GM23248 (cell line): Measurements from ENCODE around the gene SEC23IP. TPM values are rescaled to one million over a fixed set of nuclear protein-coding genes. Genes with fewer than 3 reads are reported as not detected.

ENCODE experiments used
- DNase-seq: peaks from one replicate; pipeline ENCODE4 v3.0.0-alpha.2; 2015
- H2AFZ ChIP-seq: fragments of 200-600 bp; sonication (generic); 2 replicates; pipeline ENCODE4 v1.6.1; 2016; ENCODE audit warnings: antibody characterized with exemption
- H3F3A ChIP-seq: fragments of 200-600 bp; sonication (generic); 2 replicates; pipeline ENCODE4 v1.6.1; 2016; ENCODE audit warnings: mild to moderate bottlenecking, antibody characterized with exemption, mixed run types; ENCODE audit not compliant: insufficient read depth
- H3K27ac ChIP-seq: fragments of 200-600 bp; sonication (generic); 2 replicates; pipeline ENCODE4 v1.5.1; 2016; ENCODE audit warnings: mild to moderate bottlenecking
- H3K27me3 ChIP-seq: fragments of 200-600 bp; sonication (generic); replicated peaks from 2 replicates; pipeline ENCODE4 v1.6.1; 2016; ENCODE audit warnings: mild to moderate bottlenecking; ENCODE audit not compliant: insufficient read depth
- H3K36me3 ChIP-seq: fragments of 200-600 bp; sonication (generic); 2 replicates; pipeline ENCODE4 v1.6.1; 2016; ENCODE audit warnings: low read depth, mild to moderate bottlenecking
- H3K4me1 ChIP-seq: fragments of 200-600 bp; sonication (generic); 2 replicates; pipeline ENCODE4 v1.6.1; 2016; ENCODE audit warnings: mild to moderate bottlenecking; ENCODE audit not compliant: insufficient read depth
- H3K4me2 ChIP-seq: fragments of 200-600 bp; sonication (generic); one replicate; pipeline ENCODE4 v1.6.1; 2016; ENCODE audit warnings: mild to moderate bottlenecking; ENCODE audit not compliant: unreplicated experiment
- H3K4me3 ChIP-seq: fragments of 200-600 bp; sonication (generic); 2 replicates; pipeline ENCODE4 v1.5.1; 2016; ENCODE audit warnings: mild to moderate bottlenecking
- H3K79me2 ChIP-seq: fragments of 200-600 bp; sonication (generic); 2 replicates; pipeline ENCODE4 v1.6.1; 2016; ENCODE audit warnings: mild to moderate bottlenecking; ENCODE audit not compliant: insufficient read depth
- H3K9ac ChIP-seq: fragments of 200-600 bp; sonication (generic); 2 replicates; pipeline ENCODE4 v1.6.1; 2016; ENCODE audit warnings: mild to moderate bottlenecking
- H3K9me2 ChIP-seq: fragments of 200-600 bp; sonication (generic); 2 replicates; pipeline ENCODE4 v1.6.1; 2016; ENCODE audit warnings: mixed run types, mild to moderate bottlenecking, moderate library complexity; ENCODE audit not compliant: insufficient read depth
- H3K9me3 ChIP-seq: fragments of 200-600 bp; sonication (generic); one replicate; pipeline ENCODE4 v1.6.1; 2017; ENCODE audit warnings: low read depth
- H4K20me1 ChIP-seq: fragments of 200-600 bp; sonication (generic); 2 replicates; pipeline ENCODE4 v1.6.0; 2016; ENCODE audit not compliant: insufficient read depth
- EZH2 ChIP-seq: fragments of 200-600 bp; sonication (generic); IDR thresholded peaks from 2 replicates; pipeline ENCODE4 v1.6.1; 2018; ENCODE audit warnings: antibody characterized with exemption, mild to moderate bottlenecking; ENCODE audit not compliant: insufficient read depth, poor library complexity, severe bottlenecking
- EZH2phosphoT487 ChIP-seq: fragments of 200-600 bp; sonication (generic); IDR thresholded peaks from 2 replicates; pipeline ENCODE4 v1.6.1; 2018; ENCODE audit warnings: antibody characterized with exemption, moderate library complexity, mild to moderate bottlenecking, low read depth; ENCODE audit not compliant: insufficient read depth
- WGBS, 2 experiments: methylation state at CpG; one replicate each; pipeline ENCODE4 v1.1.6; 2015 to 2017; ENCODE audit warnings: low lambda C conversion rate in 2 of 2, low coverage in 1 of 2; ENCODE audit errors: missing lambda C conversion rate in 2 of 2; 5-methylcytosine and 5-hydroxymethylcytosine counted together
- in situ Hi-C: fragments of 300-500 bp; cut with MboI; formaldehyde crosslinking; loops from 2 replicates; pipeline ENCODE4 v1.15.0; 2020
- polyA plus RNA-seq: library from polyadenylated mRNA; unstranded; fragments of >200 nt; fragmentation: Nextera tagmentation; extraction: Ambion mirVana; gene quantifications from 2 replicates; pipeline ENCODE4 v1.2.1, GENCODE V29; 2016
- total RNA-seq: library from RNA; depleted of rRNA; stranded (reverse); fragments of >200 nt; shearing (Covaris generic); gene quantifications from 2 replicates; pipeline ENCODE4 v1.2.3, GENCODE V29; 2014

SEC23IP gene
- total and polyA plus RNA-seq, 2 experiments from 2014 or later, result 23.6 to 55.0 TPM

DNA sequence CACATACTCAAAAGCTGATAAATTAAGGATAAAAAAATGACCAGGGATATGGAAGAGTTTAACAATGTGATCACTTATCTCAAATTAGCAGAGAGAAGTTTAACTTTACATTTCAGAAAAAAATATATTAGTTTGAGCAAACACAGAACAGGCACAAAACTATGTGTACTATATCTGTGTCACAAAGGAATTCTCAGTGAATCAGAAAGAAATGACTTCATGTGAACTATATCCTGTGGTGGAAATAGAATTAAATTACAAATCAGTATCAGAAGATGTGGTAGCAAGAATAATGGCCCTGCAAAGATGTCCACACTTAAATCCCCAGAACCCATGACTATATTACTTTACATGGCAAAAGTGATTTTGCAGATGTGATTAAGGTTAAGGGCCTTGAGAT lies 70.3 kb downstream of the SEC23IP start:
- Histone ChIP-seq H3K9me3 (no peaks in the 10 kb centered on the region), H3K9me2 (no peaks in the 10 kb centered on the region), H3K4me2 (no peak overlapping the region), H4K20me1 (no peaks in the 10 kb centered on the region), H3K4me3 (no peak overlapping the region), H3K4me1 (no peaks in the 10 kb centered on the region), H3K27ac (no peak overlapping the region), H3K79me2 (no peaks in the 10 kb centered on the region), H3K27me3 (no peaks in the 10 kb centered on the region), H3K36me3 (no peaks in the 10 kb centered on the region), H3F3A (no peaks in the 10 kb centered on the region), H2AFZ (no peak overlapping the region), H3K9ac (no peak overlapping the region)
- in situ Hi-C loops, result no loop called here
- TF ChIP-seq EZH2phosphoT487 (no peak), EZH2 (no peak)
- DNase-seq, result no peak

DNA sequence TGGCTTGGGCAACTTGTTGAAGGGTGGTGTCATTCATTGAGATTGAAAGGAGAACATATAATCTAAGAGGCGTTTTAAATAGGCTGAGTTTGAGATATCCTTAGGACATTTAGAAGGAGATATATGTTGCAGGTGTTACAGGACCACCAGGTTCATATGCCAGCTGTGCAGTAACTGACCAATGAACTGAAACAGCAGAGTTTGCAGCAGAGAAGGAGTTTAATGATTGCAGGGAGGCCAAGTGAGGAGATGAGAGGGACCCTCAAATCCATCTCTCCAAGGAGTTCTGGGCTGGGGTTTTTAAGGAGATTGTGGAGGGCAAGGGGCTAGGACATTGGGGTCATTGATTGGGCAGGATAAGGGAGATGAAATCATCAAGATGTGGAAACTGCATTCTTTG lies 74.5 kb downstream of the SEC23IP start:
- no peaks in the 10 kb centered on the region for H3K27me3 ChIP-seq
- no peak overlapping the region for H3K27ac ChIP-seq
- 0 to 10% methylated on average over 1 of the region's 1 CpG for WGBS, 2 experiments
- H3F3A ChIP-seq, result no peaks in the 10 kb centered on the region
- H3K4me2 ChIP-seq, result no peak overlapping the region
- no peaks in the 10 kb centered on the region for H3K36me3 ChIP-seq
- no peaks in the 10 kb centered on the region for H3K9me3 ChIP-seq
- H3K4me3 ChIP-seq, result no peak overlapping the region
- no peaks in the 10 kb centered on the region for H3K9me2 ChIP-seq
- H4K20me1 ChIP-seq, result no peaks in the 10 kb centered on the region
- DNase-seq, result no peak
- no peaks in the 10 kb centered on the region for H3K4me1 ChIP-seq
- TF ChIP-seq EZH2, result no peak
- no peak for TF ChIP-seq EZH2phosphoT487
- no peak overlapping the region for H3K9ac ChIP-seq
- in situ Hi-C loops, result no loop called here
- H2AFZ ChIP-seq, result no peak overlapping the region
- no peaks in the 10 kb centered on the region for H3K79me2 ChIP-seq

DNA sequence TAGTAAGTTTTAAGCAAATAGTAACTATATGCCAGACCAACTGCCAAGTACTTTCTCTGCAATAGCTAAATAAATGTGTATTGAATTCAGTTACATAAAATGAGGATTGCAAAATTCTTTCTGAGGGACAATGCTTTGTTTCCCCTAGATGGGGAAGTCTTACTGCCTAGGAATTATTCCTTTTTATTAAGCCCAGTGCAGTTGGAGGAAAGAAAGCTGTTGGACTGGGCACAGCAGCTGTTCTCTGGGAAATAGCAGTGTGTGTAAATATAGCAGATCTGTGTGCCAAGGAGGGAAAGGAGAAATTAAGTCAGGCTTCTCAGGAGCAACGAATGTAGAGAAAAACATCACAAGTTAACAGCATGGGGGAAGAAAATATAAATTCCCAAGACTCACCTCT lies 77.1 kb downstream of the SEC23IP start:
- Histone ChIP-seq H3K9me3 (no peaks in the 10 kb centered on the region), H3K4me3 (no peak overlapping the region), H3K27me3 (no peaks in the 10 kb centered on the region), H3K79me2 (no peaks in the 10 kb centered on the region), H3F3A (no peaks in the 10 kb centered on the region), H3K4me2 (no peak overlapping the region), H3K4me1 (no peaks in the 10 kb centered on the region), H3K27ac (no peak overlapping the region), H3K9me2 (no peaks in the 10 kb centered on the region), H4K20me1 (no peaks in the 10 kb centered on the region), H3K36me3 (no peaks in the 10 kb centered on the region), H2AFZ (no peak overlapping the region), H3K9ac (no peak overlapping the region)
- DNase-seq, result no peak
- in situ Hi-C loops, result no loop called here
- no peak for TF ChIP-seq EZH2phosphoT487
- no peak for TF ChIP-seq EZH2
- 0% methylated on average over 1 of the region's 1 CpG for WGBS, 2 experiments

DNA sequence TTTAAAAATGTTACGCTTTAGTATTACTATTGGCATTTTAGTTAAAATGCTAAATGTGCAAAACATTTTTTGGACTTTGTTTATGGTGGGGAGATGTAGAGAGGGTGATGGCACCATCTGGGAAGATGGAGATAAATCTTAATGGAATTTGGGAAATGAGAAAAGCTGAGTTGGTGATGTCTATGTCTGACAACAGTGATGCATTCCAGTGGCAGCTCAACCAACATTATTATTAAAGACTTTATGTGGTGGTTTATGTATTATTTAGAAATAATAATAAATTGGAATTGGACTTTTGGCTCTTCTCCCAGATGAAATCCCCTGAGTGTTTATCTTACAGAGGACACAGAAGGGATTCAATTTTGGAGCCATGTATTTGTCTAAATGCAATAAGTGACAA lies 77.6 kb downstream of the SEC23IP start:
- Histone ChIP-seq H3K9me2 (no peaks in the 10 kb centered on the region), H3K9me3 (no peaks in the 10 kb centered on the region), H4K20me1 (no peaks in the 10 kb centered on the region), H3K9ac (no peak overlapping the region), H3K79me2 (no peaks in the 10 kb centered on the region), H3K4me2 (no peak overlapping the region), H3K4me1 (no peaks in the 10 kb centered on the region), H3F3A (no peaks in the 10 kb centered on the region), H3K4me3 (no peak overlapping the region), H3K36me3 (no peaks in the 10 kb centered on the region), H2AFZ (no peak overlapping the region), H3K27ac (no peak overlapping the region), H3K27me3 (no peaks in the 10 kb centered on the region)
- in situ Hi-C loops, result no loop called here
- TF ChIP-seq EZH2phosphoT487 (no peak), EZH2 (no peak)
- WGBS, 2 experiments, result 54 to 55% methylated on average over 1 of the region's 1 CpG
- DNase-seq, result no peak

DNA sequence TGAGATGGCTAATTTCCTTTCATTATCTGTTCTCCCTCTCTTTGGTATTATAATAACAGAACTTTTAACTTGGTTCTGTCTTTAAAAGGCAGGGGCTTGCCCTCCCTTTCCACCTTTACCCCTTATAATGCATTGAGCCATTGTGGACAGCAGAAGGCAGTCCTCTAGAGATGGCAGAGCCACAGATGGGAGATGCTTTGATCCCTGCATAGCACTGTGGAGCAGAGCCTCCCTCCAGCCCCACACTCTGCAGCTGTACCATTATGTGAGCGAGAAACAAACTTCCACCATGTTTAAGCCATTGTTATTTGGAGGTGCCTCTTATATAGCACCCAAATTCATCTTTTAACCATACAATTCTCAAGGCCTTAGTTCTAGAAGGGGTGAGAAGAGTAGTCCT lies 78.4 kb downstream of the SEC23IP start:
- H3K4me1 ChIP-seq, result no peaks in the 10 kb centered on the region
- no peaks in the 10 kb centered on the region for H3K79me2 ChIP-seq
- H3F3A ChIP-seq, result no peaks in the 10 kb centered on the region
- H3K4me2 ChIP-seq, result no peak overlapping the region
- WGBS, 2 experiments, result 14 to 34% methylated on average over 1 of the region's 1 CpG
- H3K9ac ChIP-seq, result no peak overlapping the region
- H3K27ac ChIP-seq, result no peak overlapping the region
- H3K36me3 ChIP-seq, result no peaks in the 10 kb centered on the region
- H3K9me3 ChIP-seq, result no peaks in the 10 kb centered on the region
- no peak overlapping the region for H3K4me3 ChIP-seq
- DNase-seq, result no peak
- no peaks in the 10 kb centered on the region for H4K20me1 ChIP-seq
- in situ Hi-C loops, result no loop called here
- no peaks in the 10 kb centered on the region for H3K9me2 ChIP-seq
- no peak overlapping the region for H2AFZ ChIP-seq
- H3K27me3 ChIP-seq, result no peaks in the 10 kb centered on the region
- no peak for TF ChIP-seq EZH2phosphoT487
- no peak for TF ChIP-seq EZH2
